GM18505 (cell line): ENCODE results near the gene GPR39.

Experiments used
- ATAC-seq: cut with Tn5 transposase; IDR thresholded peaks from one replicate; pipeline ENCODE4 v1.9.1; 2021; ENCODE audit not compliant: unreplicated experiment
- POLR2A ChIP-seq: IDR thresholded peaks from 4 replicates; pipeline ENCODE4 v1.6.1; 2011; ENCODE audit warnings: borderline replicate concordance; ENCODE audit not compliant: insufficient read depth, insufficient read length; ENCODE audit errors: extremely low read depth

The GPR39 gene

DNA sequence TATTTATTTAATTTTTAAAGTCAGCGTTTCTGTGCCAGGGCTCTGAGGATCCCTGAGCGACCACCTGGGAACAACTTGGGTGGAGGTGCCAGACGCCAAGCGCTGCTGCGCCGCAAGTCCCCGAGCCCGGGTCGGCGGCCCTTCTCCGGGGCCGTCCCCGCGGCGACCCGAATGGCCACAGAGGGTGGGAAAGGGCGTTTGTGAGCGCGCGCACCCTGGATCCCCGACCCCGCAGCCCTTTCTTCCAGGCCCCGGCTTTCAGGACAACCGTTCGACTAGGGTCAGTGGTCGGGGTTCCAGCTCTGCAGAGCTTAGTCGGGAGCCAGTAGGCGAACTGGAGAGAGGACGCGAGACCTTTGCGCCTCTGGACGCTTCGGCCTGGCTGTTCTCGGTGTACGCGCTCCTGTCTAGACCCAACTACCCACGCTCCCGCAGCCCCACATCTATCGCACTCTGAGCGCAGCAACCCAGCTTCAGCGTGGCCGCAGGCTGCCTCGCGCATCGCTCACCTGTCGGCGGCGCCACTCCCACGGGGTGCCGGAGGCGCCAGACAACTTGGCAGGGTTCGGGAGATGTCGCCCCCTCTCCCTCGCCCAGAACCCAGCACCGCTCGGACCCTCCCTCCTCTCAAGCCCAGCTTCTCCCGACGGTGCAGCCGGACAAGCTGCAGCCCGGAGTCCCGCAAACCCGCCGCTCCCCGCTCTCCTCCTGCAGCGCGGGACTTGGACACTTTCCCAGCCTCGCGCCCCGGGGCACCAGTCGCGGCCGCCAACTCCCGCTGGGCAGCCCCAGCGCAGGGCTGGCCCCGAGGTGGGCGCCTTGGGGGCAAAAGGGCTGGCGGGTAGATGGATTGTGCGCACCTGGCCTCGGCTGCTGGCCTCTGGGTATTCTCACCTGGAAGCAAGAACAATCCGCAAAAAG lies 252.6 kb downstream of the GPR39 start:
- no peak for TF ChIP-seq POLR2A
- ATAC-seq, result no peak

DNA sequence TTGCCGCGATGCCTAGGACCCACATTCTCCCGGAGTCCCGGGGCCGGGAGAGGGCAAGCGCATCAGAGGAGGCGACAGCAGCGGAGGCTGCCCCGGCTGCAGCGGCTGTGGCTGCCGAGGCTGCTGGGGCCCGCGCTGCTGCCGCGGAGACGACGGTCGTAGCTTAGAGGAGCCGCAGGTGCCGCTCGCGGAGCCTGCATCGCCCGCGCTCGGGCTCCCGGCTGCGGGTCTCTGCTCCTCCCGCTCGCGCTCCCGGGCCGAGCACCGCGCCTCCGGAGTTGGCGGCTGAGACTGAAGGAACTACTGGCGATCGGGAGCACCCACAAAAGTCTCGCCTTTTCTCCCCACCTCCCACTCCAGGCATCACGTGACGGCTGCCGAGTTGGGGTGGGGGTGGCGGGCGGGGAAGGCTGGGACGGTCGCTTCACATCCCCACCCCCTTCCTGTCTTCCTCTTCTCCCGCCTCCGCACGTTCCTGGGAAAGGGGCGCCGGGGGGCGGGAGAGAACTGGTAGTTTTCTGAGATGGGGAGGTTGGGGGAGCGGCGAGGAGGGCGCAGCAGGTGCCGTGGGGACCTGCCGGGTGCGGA lies 253.4 kb downstream of the GPR39 start, which contains the start of gene LYPD1:
Gene LYPD1, minus strand, starts transcription at position 298 of the 588 bp plus-strand sequence. Its CDS starts 273 bp downstream, at position 25.
- no peak for ATAC-seq
- no peak for TF ChIP-seq POLR2A

DNA sequence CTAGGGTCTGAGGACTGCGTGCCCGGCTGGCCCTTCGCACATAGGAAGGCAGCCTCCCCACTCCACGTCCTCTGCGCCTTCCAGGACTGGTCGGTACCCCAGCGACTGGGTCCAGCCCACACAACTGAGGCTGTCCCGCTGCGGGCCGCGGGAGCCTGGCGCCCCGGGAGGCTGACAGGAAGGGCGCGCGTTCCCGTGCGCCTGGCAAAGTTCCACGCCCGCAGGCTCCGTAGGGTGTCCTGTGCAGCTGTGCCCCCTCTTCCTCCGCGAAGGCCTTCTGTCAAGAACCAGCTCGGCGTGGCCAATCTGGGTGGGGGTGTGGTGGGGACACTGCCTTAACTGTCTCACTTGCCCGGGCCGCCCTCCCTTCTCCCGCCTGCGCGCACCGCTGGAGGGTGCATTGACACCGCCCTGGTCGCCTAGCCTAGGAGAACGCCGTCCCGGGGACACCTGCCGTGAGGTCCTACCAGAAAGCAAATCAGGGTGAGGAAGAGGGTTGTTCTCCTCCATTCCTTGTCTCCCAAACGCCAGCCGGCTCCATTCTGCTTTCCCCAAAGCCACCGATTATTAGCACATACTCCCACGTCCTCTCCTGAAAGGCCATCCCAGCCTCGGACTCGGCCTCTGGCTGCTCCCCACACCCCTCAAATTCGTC lies 254.0 kb downstream of the GPR39 start:
- no peak for ATAC-seq

DNA sequence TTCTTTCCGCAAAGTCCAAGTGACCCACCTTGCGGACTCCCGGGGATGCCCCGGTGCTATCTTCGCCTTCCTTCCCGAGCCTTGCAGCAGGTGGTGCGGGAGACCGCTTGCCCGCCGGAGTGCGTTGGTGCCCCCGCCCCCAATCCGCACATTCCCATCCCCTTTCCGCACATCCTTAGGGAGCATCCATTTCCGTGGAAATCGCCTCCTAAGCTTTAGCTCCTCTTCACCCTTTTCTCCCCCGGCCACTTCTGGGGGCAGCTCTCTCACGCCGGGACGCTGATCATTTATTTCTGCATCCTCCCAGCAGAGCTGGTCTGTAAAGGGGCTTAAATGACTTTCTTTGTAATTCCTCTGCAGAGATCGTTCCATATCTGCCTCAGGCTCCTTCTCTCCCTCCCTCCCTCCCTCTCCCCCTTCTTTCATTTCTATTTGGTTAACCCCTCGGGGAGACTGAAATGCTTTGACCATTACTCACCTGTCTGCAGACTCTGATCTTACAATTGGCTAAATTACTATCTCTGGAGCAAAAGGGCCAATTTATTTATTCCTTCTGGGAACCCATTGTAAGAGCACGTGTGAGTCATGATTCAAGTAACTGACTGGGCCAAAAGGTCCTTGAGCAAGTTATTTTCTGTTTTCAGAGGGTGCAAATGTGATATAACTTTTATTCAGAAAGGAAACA lies 254.7 kb downstream of the GPR39 start:
- TF ChIP-seq POLR2A, result no peak
- no peak for ATAC-seq

More for the DNA sequence above, 254.0 kb downstream of the GPR39 start:
- no peak for TF ChIP-seq POLR2A

DNA sequence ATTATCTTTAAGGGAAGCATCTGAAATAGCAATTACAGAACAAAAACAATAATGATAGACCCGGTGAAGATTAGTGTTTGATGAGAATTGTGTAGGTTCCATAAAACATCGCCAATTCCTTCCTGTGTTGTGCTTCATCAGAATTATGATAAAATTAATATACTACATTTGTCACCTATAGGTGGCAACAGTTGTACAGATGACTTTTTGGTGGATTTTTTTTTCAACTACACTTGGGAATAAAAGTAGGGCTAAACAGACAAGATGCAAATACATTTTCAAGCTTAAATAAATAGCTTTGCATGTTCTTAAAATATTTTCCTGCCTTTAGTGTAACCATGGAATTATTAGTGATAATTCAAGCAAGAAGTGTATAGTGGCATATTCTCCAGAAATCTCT lies 260.4 kb downstream of the GPR39 start:
- ATAC-seq, result no peak
- no peak for TF ChIP-seq POLR2A

DNA sequence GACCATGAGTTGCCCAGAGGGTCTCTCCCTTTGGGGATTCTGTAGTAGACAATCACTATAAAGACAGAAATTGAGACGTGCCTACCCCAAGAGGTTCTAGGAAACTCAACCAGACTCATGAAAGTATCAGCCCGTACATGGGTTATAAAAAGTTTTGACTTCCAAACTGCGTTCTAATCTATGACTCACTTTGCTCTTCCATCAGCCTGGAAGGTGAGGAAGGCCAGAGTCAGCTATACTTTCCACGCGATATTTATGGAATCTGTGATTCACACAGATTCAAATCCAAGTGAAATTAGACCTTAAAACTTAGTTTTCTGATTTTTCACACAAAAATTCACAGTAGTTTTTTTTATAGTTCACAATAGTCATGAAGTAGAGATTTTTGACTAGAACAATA lies 261.1 kb downstream of the GPR39 start:
- TF ChIP-seq POLR2A, result no peak
- ATAC-seq, result no peak

DNA sequence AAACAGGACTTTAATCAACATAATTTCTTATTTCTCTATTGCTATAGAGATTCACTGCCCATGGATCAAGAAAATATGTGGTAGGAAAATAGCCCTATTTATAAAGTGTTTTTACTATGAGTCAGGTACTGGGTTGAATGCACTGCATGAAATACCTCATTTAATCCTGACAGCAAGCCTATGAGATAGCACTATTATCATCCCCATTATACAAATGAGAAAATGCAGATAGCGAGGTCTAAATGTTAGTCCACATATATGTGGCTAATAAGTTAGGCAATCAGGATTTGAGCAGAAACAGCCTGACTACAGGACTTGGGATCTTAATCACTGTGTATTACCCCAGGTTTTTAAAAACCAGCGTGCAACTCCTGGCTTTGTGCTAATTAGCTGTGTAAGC lies 261.9 kb downstream of the GPR39 start:
- no peak for ATAC-seq
- no peak for TF ChIP-seq POLR2A

DNA sequence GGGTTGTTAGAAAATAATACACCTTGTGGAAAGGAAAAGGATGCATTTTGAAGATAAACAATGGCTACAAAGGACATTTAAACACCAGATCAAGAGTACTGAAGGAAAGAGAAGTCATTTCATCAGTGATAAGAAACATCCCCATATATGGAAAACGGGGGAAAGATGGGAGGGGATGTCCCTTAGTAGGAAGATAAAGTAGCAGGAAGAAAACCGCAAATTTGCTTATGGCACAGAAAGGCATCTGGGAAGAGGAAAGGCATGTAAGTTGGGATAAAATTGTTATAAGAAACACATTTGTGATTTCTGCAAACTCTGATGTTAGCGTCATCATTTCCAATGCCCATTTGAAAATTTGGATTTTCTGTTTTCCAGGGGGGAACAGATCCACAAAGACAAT lies 263.9 kb downstream of the GPR39 start:
- no peak for TF ChIP-seq POLR2A

DNA sequence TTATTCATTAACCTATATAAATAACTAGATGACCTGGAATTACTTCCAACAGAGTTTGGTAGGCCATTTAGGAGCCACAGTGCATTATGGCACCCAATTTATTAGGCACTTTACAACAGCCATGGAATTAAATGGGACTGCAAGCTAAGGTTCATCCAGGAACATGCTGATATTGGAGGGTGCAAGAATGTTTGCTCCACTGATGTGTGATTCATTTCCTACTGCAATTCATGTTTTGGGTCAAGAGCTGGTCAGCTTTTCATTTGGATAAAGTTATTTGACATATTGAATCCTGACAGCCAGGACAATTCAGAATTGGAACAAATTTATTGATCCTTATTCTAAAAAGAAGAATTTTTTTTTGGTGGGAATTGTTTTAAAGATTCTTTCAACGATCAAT lies 265.2 kb downstream of the GPR39 start:
- no peak for TF ChIP-seq POLR2A
- ATAC-seq, result no peak

More for the DNA sequence above, 263.9 kb downstream of the GPR39 start:
- ATAC-seq, result no peak

DNA sequence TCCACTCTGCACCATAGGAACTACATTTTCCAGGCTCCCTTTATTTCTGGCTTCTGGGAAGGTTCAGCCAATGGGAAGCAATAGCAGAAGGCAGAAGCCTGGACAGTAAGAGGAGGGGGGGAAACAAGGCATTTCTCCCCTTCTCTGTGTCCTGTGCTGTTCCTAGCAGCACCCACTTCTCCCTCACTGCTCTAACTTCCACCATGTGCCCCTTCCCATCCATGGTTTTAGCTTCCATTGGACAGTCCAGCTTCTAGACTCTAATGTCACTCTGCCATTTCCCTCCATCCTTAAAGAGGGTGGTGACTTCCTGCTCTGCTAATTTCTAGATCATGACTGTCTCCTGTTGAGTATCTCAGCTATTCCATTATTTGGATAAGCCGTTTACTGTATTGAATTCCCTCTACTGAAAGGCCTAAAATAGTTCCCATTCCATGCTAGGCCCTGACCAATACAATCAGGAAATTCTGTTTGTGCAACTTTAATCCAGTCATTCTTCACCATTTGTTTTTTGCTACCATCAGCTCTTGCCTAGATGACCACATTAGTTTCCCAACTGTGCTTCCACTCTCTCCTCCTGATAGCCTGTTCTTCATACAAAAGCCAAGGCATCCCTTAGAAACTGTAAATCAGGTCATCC lies 274.2 kb downstream of the GPR39 start:
- no peak for ATAC-seq
- no peak for TF ChIP-seq POLR2A

DNA sequence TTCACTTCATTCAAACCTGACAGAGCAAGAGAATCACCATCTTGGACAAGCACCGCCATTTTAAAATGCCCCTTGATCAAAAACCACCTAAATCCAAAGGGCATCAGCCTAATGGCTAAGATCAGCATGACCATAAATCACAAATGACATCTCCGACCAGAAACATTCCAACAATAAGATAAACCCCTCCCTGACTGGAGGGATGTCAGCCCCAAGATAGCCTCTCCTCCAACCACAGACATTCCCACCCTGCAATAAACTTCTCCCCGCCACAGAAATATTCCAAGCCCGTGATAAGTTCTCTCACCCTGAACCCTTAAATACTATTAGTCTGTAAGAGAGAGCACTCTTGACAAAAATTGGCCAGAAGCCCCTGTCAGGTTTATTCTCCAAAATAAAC lies 275.0 kb downstream of the GPR39 start:
- no peak for ATAC-seq
- TF ChIP-seq POLR2A, result no peak

DNA sequence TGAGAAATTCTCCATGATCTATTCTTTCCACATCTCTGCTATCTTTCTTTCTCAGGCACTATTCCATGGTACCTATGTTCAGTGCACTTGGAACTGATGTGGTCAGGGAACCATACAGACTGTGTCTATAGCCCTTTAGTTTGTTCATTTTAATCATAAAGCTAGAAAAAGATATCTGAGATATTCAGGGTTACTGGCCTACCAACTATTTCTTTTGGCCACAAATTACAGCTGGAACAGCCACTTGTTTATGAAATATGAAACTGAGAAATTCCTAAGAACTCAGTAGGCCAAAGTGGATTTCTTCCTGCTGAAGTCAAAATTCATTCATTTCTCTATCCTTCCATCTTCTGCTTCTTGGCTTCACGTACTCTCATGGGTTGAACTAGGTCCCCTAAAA lies 276.2 kb downstream of the GPR39 start:
- no peak for TF ChIP-seq POLR2A
- no peak for ATAC-seq
